ENCODE results near the gene GSG1L2. TPM values are rescaled to one million over a fixed set of nuclear protein-coding genes. Genes with fewer than 3 reads are reported as not detected.

GSG1L2 gene
- total RNA-seq, 1 donor from 2014 or later = not detected

DNA sequence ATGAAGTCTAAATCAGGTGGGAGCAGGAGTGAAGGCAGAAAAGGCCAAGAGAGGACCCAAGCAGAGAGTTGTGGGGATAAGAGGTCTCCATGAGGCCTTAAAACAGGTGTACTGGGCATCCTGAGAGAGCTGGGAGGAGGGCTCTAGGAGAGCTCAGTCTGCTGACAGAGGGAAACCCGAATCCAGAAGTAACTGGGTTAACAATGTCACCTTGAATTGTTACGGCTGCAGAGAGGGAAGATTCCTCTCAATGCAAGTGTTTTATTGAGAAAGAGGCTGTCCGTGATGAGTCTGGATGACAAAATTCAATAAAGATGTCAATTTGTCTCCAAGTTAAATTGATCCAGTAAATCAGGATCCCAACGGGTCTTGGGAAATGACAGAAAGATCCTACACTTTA is 38.8 kb downstream of the GSG1L2 start:
- H3K36me3 Mint-ChIP-seq (ENCODE audit: low read depth, unreplicated experiment) = peaks cover 1% of the 10 kb centered on the region
- Histone ChIP-seq H3K36me3 (ENCODE audit: insufficient read depth, low read length) (no peaks in the 10 kb centered on the region), H3K27ac (ENCODE audit: low read depth, low read length) (no peak overlapping the region), H3K79me2 (ENCODE audit: insufficient read depth, low read length) (no peaks in the 10 kb centered on the region), H2AFZ (ENCODE audit: low read depth, low read length) (no peak overlapping the region), H3K27me3 (ENCODE audit: insufficient read depth, low read length) (no peaks in the 10 kb centered on the region), H3K9ac (ENCODE audit: low read length) (no peak overlapping the region), H3K4me2 (ENCODE audit: low read length) (no peak overlapping the region), H4K20me1 (ENCODE audit: insufficient read depth, low read length) (no peaks in the 10 kb centered on the region), H3K9me3 (ENCODE audit: insufficient read depth, low read depth, low read length) (no peaks in the 10 kb centered on the region), H3K4me3 (ENCODE audit: insufficient read depth, low read depth, low read length) (no peak overlapping the region), H3K4me1 (ENCODE audit: insufficient read depth, low read length) (no peaks in the 10 kb centered on the region)
- H3K4me3 Mint-ChIP-seq (ENCODE audit: unreplicated experiment) = no peak overlapping the region
- FAIRE-seq = no peak
- peaks cover 28% of the 10 kb centered on the region for H3K27me3 Mint-ChIP-seq (ENCODE audit: low read depth, unreplicated experiment)
- TF ChIP-seq, protein P1, sequence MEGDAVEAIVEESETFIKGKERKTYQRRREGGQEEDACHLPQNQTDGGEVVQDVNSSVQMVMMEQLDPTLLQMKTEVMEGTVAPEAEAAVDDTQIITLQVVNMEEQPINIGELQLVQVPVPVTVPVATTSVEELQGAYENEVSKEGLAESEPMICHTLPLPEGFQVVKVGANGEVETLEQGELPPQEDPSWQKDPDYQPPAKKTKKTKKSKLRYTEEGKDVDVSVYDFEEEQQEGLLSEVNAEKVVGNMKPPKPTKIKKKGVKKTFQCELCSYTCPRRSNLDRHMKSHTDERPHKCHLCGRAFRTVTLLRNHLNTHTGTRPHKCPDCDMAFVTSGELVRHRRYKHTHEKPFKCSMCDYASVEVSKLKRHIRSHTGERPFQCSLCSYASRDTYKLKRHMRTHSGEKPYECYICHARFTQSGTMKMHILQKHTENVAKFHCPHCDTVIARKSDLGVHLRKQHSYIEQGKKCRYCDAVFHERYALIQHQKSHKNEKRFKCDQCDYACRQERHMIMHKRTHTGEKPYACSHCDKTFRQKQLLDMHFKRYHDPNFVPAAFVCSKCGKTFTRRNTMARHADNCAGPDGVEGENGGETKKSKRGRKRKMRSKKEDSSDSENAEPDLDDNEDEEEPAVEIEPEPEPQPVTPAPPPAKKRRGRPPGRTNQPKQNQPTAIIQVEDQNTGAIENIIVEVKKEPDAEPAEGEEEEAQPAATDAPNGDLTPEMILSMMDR (IDR thresholded peaks at IDR 0.05; ENCODE audit: insufficient read depth, low read depth, low read length) = no peak
- no peak for TF ChIP-seq EZH2 (IDR thresholded peaks at IDR 0.05; ENCODE audit: insufficient read depth, low read length)
- H3K9me3 Mint-ChIP-seq (ENCODE audit: unreplicated experiment) = no peaks in the 10 kb centered on the region
- no peak overlapping the region for H3K27ac Mint-ChIP-seq (ENCODE audit: unreplicated experiment)
- H3K4me1 Mint-ChIP-seq (ENCODE audit: low read depth, unreplicated experiment) = no peaks in the 10 kb centered on the region
- DNase-seq (ENCODE audit: low read depth) = no peak

DNA sequence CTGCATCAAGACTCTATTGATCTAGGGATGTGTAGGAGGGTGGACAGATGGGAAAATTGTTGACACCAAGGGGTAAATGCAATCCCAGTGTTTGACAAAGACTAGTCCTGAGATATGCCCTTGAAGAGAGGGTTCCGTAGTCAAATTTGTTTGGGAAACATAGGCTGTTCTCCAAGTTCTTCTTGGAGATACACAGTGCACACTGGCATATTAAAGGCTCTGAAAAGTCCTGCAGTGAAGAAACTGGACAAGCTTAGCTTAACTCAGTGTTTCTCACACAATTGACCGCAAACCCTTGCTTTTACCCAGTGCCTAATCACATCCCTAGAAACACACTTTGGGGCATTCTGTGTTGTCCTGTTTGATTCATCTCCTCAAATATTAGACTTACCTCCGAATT is 41.3 kb downstream of the GSG1L2 start:
- H3K4me3 ChIP-seq (ENCODE audit: insufficient read depth, low read depth, low read length) = no peak overlapping the region
- H4K20me1 ChIP-seq (ENCODE audit: insufficient read depth, low read length) = no peaks in the 10 kb centered on the region
- no peaks in the 10 kb centered on the region for H3K4me1 Mint-ChIP-seq (ENCODE audit: low read depth, unreplicated experiment)
- H3K27ac Mint-ChIP-seq (ENCODE audit: unreplicated experiment) = no peak overlapping the region
- no peak for DNase-seq (ENCODE audit: low read depth)
- H3K27me3 Mint-ChIP-seq (ENCODE audit: low read depth, unreplicated experiment) = peaks cover 31% of the 10 kb centered on the region
- no peak overlapping the region for H2AFZ ChIP-seq (ENCODE audit: low read depth, low read length)
- no peak overlapping the region for H3K4me2 ChIP-seq (ENCODE audit: low read length)
- no peak overlapping the region for H3K4me3 Mint-ChIP-seq (ENCODE audit: unreplicated experiment)
- no peak for FAIRE-seq
- H3K79me2 ChIP-seq (ENCODE audit: insufficient read depth, low read length) = no peaks in the 10 kb centered on the region
- no peak overlapping the region for H3K27ac ChIP-seq (ENCODE audit: low read depth, low read length)
- no peaks in the 10 kb centered on the region for H3K9me3 ChIP-seq (ENCODE audit: insufficient read depth, low read depth, low read length)
- no peaks in the 10 kb centered on the region for H3K36me3 ChIP-seq (ENCODE audit: insufficient read depth, low read length)
- H3K9ac ChIP-seq (ENCODE audit: low read length) = no peak overlapping the region
- peaks cover 5% of the 10 kb centered on the region for H3K9me3 Mint-ChIP-seq (ENCODE audit: unreplicated experiment)
- TF ChIP-seq EZH2 (IDR thresholded peaks at IDR 0.05; ENCODE audit: insufficient read depth, low read length) = no peak
- TF ChIP-seq, protein P1 (IDR thresholded peaks at IDR 0.05; ENCODE audit: insufficient read depth, low read depth, low read length) = no peak
- no peaks in the 10 kb centered on the region for H3K4me1 ChIP-seq (ENCODE audit: insufficient read depth, low read length)
- no peaks in the 10 kb centered on the region for H3K27me3 ChIP-seq (ENCODE audit: insufficient read depth, low read length)
- peaks cover 1% of the 10 kb centered on the region for H3K36me3 Mint-ChIP-seq (ENCODE audit: low read depth, unreplicated experiment)

DNA sequence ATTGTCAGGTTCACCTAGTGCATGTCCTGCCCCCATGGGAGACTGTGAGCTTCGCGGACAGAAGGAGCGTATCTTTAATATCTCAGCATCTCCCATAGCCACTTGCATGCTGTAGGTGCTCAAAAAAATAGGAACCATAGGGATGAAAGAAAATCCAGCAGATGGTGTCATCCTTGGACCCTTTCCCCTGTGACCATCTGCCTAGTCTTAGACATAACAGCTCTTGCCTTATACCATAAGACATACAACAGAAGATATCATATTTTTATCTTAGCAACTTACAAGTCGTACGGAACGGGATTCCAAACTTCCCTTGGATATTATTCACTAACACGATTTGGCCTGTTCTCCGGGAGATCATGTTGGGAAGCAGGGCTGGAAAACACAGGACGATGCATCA is 45.0 kb downstream of the GSG1L2 start:
- H3K9me3 Mint-ChIP-seq (ENCODE audit: unreplicated experiment) = peaks cover 8% of the 10 kb centered on the region
- Histone ChIP-seq H3K4me3 (ENCODE audit: insufficient read depth, low read depth, low read length) (no peak overlapping the region), H3K36me3 (ENCODE audit: insufficient read depth, low read length) (no peaks in the 10 kb centered on the region), H3K9me3 (ENCODE audit: insufficient read depth, low read depth, low read length) (no peaks in the 10 kb centered on the region), H3K4me2 (ENCODE audit: low read length) (no peak overlapping the region), H3K79me2 (ENCODE audit: insufficient read depth, low read length) (no peaks in the 10 kb centered on the region), H3K27me3 (ENCODE audit: insufficient read depth, low read length) (no peaks in the 10 kb centered on the region), H2AFZ (ENCODE audit: low read depth, low read length) (no peak overlapping the region), H3K4me1 (ENCODE audit: insufficient read depth, low read length) (no peaks in the 10 kb centered on the region), H4K20me1 (ENCODE audit: insufficient read depth, low read length) (no peaks in the 10 kb centered on the region), H3K27ac (ENCODE audit: low read depth, low read length) (no peak overlapping the region), H3K9ac (ENCODE audit: low read length) (no peak overlapping the region)
- FAIRE-seq (no peak), DNase-seq (ENCODE audit: low read depth) (no peak)
- peaks cover 17% of the 10 kb centered on the region for H3K27me3 Mint-ChIP-seq (ENCODE audit: low read depth, unreplicated experiment)
- peaks cover 1% of the 10 kb centered on the region for H3K36me3 Mint-ChIP-seq (ENCODE audit: low read depth, unreplicated experiment)
- no peak for TF ChIP-seq EZH2 (IDR thresholded peaks at IDR 0.05; ENCODE audit: insufficient read depth, low read length)
- TF ChIP-seq, protein P1 (IDR thresholded peaks at IDR 0.05; ENCODE audit: insufficient read depth, low read depth, low read length) = no peak
- no peak overlapping the region for H3K4me3 Mint-ChIP-seq (ENCODE audit: unreplicated experiment)
- no peak overlapping the region for H3K27ac Mint-ChIP-seq (ENCODE audit: unreplicated experiment)
- H3K4me1 Mint-ChIP-seq (ENCODE audit: low read depth, unreplicated experiment) = no peaks in the 10 kb centered on the region
